ENCODE results near the gene ARL8B. TPM values are rescaled to one million over a fixed set of nuclear protein-coding genes. Genes with fewer than 3 reads are reported as not detected.
"Not testable (repeated sequence)": the region's sequence is repeated elsewhere in the genome, so short reads cannot be mapped to it uniquely, and the experiment has no call there.

Gene ARL8B
- total and polyA plus RNA-seq, 2 donors (not counting 1 experiment from before 2014, with no cell fraction given): 14.5 to 67.3 TPM

DNA sequence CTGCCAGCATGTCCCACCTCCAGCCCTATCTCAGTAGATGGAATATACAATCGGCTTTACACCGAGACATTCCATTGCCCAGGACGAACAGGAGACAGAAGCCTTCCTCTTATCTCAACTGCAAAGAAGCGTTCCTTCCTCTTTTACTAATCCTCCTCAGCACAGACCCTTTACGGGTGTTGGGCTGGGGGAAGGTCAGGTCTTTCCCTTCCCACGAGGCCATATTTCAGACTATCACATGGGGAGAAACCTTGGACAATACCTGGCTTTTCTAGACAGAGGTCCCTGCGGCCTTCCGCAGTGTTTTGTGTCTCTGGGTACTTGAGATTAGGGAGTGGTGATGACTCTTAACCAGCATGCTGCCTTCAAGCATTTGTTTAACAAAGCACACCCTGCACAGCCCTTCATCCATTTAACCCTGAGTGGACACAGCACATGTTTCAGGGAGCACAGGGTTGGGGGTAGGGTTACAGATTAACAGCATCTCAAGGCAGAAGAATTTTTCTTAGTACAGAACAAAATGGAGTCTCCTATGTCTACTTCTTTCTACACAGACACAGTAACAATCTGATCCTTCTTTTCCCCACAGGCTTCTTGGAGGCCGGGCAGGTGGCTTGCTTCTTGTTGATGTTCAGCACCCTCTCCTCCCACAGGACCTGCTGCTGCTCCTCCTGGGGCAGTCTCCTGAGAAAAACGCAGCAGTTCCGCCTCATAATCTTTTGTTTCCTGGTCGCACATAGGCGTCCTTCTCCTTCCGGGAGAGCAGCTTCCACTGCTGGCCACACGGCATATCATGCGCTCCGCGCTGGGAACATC is 39.9 kb upstream of the ARL8B start:
- H3K4me1 Mint-ChIP-seq; DNase-seq; CTCF ChIA-PET; H3K4me1 ChIP-seq (ENCODE audit: control insufficient read depth in 2 of 2, insufficient read depth in 2 of 2, low read length in 2 of 2); H3K4me3 ChIP-seq (ENCODE audit: control extremely low read depth in 1 of 5, extremely low read depth in 1 of 5, insufficient read depth in 1 of 5, low read depth in 2 of 5, low read length in 4 of 5); intact Hi-C loops (cut with micrococcal nuclease); H3K9me3 Mint-ChIP-seq (ENCODE audit: insufficient read depth); H4K20me1 ChIP-seq (ENCODE audit: control insufficient read depth, insufficient read depth, low read length, poor library complexity, severe bottlenecking); H3K9me3 ChIP-seq (ENCODE audit: control extremely low read depth in 1 of 3, control insufficient read depth in 2 of 3, insufficient read depth in 1 of 3, low read length in 2 of 3); POLR2A ChIA-PET; H3K36me3 ChIP-seq (replicated peaks in 1 of 2; ENCODE audit: control extremely low read depth in 1 of 2, control insufficient read depth in 1 of 2, extremely low read depth in 1 of 2, insufficient read depth in 2 of 2, low read length in 1 of 2); H3K27ac Mint-ChIP-seq; H3K9ac ChIP-seq (ENCODE audit: low read length); H2AFZ ChIP-seq (ENCODE audit: insufficient read depth, low read depth, low read length, poor library complexity, severe bottlenecking); H3K27ac ChIP-seq (ENCODE audit: low read length in 2 of 2); ATAC-seq (ENCODE audit: low read depth); H3K4me2 ChIP-seq (replicated peaks; ENCODE audit: low read depth, low read length, poor library complexity, severe bottlenecking); H3K79me2 ChIP-seq (ENCODE audit: control insufficient read depth, insufficient read depth, low read length); H3K27me3 ChIP-seq (replicated peaks in 1 of 4; ENCODE audit: control extremely low read depth in 1 of 4, control insufficient read depth in 3 of 4, insufficient read depth in 4 of 4, low read length in 3 of 4); H3K4me3 Mint-ChIP-seq: not testable (repeated sequence)
- WGBS (ENCODE audit: insufficient coverage): 97% methylated on average over 8 of the region's 18 CpGs
- H3K27me3 Mint-ChIP-seq: peaks cover 10% of the 10 kb centered on the region

GRCh38 chr3:5082789-5083115 is 39.3 kb upstream of the ARL8B start:
- no peak overlapping the region for H3K4me3 ChIP-seq (ENCODE audit: control extremely low read depth in 1 of 5, extremely low read depth in 1 of 5, insufficient read depth in 1 of 5, low read depth in 2 of 5, low read length in 4 of 5)
- H2AFZ ChIP-seq (ENCODE audit: insufficient read depth, low read depth, low read length, poor library complexity, severe bottlenecking): no peak overlapping the region
- intact Hi-C loops (cut with micrococcal nuclease): no loop called here
- no peak overlapping the region for H3K9ac ChIP-seq (ENCODE audit: low read length)
- no peak overlapping the region for H3K27ac ChIP-seq (ENCODE audit: low read length in 2 of 2)
- H3K9me3 Mint-ChIP-seq (ENCODE audit: insufficient read depth): no peaks in the 10 kb centered on the region
- TF ChIP-seq EZH2 (IDR thresholded peaks at IDR 0.05; ENCODE audit: borderline replicate concordance, insufficient read depth, low read depth, low read length, poor library complexity, severe bottlenecking): no peak
- TF ChIP-seq, protein P1, sequence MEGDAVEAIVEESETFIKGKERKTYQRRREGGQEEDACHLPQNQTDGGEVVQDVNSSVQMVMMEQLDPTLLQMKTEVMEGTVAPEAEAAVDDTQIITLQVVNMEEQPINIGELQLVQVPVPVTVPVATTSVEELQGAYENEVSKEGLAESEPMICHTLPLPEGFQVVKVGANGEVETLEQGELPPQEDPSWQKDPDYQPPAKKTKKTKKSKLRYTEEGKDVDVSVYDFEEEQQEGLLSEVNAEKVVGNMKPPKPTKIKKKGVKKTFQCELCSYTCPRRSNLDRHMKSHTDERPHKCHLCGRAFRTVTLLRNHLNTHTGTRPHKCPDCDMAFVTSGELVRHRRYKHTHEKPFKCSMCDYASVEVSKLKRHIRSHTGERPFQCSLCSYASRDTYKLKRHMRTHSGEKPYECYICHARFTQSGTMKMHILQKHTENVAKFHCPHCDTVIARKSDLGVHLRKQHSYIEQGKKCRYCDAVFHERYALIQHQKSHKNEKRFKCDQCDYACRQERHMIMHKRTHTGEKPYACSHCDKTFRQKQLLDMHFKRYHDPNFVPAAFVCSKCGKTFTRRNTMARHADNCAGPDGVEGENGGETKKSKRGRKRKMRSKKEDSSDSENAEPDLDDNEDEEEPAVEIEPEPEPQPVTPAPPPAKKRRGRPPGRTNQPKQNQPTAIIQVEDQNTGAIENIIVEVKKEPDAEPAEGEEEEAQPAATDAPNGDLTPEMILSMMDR (IDR thresholded peaks at IDR 0.05): no peak
- no peaks in the 10 kb centered on the region for H3K79me2 ChIP-seq (ENCODE audit: control insufficient read depth, insufficient read depth, low read length)
- H3K36me3 ChIP-seq (replicated peaks in 1 of 2; ENCODE audit: control extremely low read depth in 1 of 2, control insufficient read depth in 1 of 2, extremely low read depth in 1 of 2, insufficient read depth in 2 of 2, low read length in 1 of 2): no peaks in the 10 kb centered on the region
- H3K27ac Mint-ChIP-seq: no peak overlapping the region
- no peak for DNase-seq
- ChIA-PET CTCF (no interaction called here), POLR2A (no interaction called here)
- WGBS (ENCODE audit: insufficient coverage): 98% methylated on average over 4 of the region's 7 CpGs
- no peaks in the 10 kb centered on the region for H3K9me3 ChIP-seq (ENCODE audit: control extremely low read depth in 1 of 3, control insufficient read depth in 2 of 3, insufficient read depth in 1 of 3, low read length in 2 of 3)
- no peaks in the 10 kb centered on the region for H3K4me1 ChIP-seq (ENCODE audit: control insufficient read depth in 2 of 2, insufficient read depth in 2 of 2, low read length in 2 of 2)
- peaks cover 1% of the 10 kb centered on the region for H3K4me1 Mint-ChIP-seq
- H3K4me2 ChIP-seq (replicated peaks; ENCODE audit: low read depth, low read length, poor library complexity, severe bottlenecking): no peak overlapping the region
- no peak for ATAC-seq (ENCODE audit: low read depth)
- H3K27me3 Mint-ChIP-seq: peaks cover 10% of the 10 kb centered on the region
- H3K27me3 ChIP-seq (replicated peaks in 1 of 4; ENCODE audit: control extremely low read depth in 1 of 4, control insufficient read depth in 3 of 4, insufficient read depth in 4 of 4, low read length in 3 of 4): peaks cover 0 to 5% (median 0%) of the 10 kb centered on the region in 4 experiments
- H4K20me1 ChIP-seq (ENCODE audit: control insufficient read depth, insufficient read depth, low read length, poor library complexity, severe bottlenecking): no peaks in the 10 kb centered on the region
- no peak overlapping the region for H3K4me3 Mint-ChIP-seq
